Neutrophil (primary cell): ENCODE measurements around the gene SYTL3.

Source experiments
- H3K27ac ChIP-seq: fragments of 200-600 bp; sonication (generic); 2 replicates; pipeline ENCODE4 v1.5.1; 2016; ENCODE audit warnings: mild to moderate bottlenecking, moderate library complexity
- H3K27me3 ChIP-seq: fragments of 200-600 bp; sonication (generic); 2 replicates; pipeline ENCODE4 v1.6.0; 2016; ENCODE audit warnings: mild to moderate bottlenecking
- H3K36me3 ChIP-seq: fragments of 200-600 bp; sonication (generic); 2 replicates; pipeline ENCODE4 v1.5.1; 2017
- H3K4me1 ChIP-seq, 2 experiments: fragments of 200-600 bp in 1 of 2; sonication (generic) in 1 of 2; 1 replicate in 1 of 2; 2 replicates in 1 of 2; pipeline versions ENCODE4 v1.5.1 to v1.6.1; 2013 to 2016; ENCODE audit warnings: low read depth in 1 of 2, low read length in 1 of 2, mild to moderate bottlenecking in 1 of 2, moderate library complexity in 1 of 2; ENCODE audit not compliant: control insufficient read depth in 1 of 2, insufficient read depth in 1 of 2
- H3K4me3 ChIP-seq, 2 experiments: fragments of 200-600 bp in 1 of 2; sonication (generic) in 1 of 2; 1 replicate in 1 of 2; 2 replicates in 1 of 2; pipeline ENCODE4 v1.5.1; 2013 to 2016; ENCODE audit warnings: low read depth in 1 of 2, low read length in 1 of 2, mild to moderate bottlenecking in 1 of 2, moderate library complexity in 1 of 2
- H3K9me3 ChIP-seq: fragments of 200-600 bp; sonication (generic); 2 replicates; pipeline ENCODE4 v1.5.1; 2016
- TF ChIP-seq, protein P1 (sequence below): fragments of 200-600 bp; sonication (generic); IDR thresholded peaks from 2 replicates; pipeline ENCODE4 v1.5.1; 2016; ENCODE audit warnings: antibody characterized with exemption

The SYTL3 gene

GRCh38 chr6:158729906-158730540 is 80.2 kb downstream of the SYTL3 start:
- no peaks in the 10 kb centered on the region for H3K27me3 ChIP-seq
- TF ChIP-seq, protein P1, sequence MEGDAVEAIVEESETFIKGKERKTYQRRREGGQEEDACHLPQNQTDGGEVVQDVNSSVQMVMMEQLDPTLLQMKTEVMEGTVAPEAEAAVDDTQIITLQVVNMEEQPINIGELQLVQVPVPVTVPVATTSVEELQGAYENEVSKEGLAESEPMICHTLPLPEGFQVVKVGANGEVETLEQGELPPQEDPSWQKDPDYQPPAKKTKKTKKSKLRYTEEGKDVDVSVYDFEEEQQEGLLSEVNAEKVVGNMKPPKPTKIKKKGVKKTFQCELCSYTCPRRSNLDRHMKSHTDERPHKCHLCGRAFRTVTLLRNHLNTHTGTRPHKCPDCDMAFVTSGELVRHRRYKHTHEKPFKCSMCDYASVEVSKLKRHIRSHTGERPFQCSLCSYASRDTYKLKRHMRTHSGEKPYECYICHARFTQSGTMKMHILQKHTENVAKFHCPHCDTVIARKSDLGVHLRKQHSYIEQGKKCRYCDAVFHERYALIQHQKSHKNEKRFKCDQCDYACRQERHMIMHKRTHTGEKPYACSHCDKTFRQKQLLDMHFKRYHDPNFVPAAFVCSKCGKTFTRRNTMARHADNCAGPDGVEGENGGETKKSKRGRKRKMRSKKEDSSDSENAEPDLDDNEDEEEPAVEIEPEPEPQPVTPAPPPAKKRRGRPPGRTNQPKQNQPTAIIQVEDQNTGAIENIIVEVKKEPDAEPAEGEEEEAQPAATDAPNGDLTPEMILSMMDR = no peak
- H3K36me3 ChIP-seq = peaks cover 73% of the 10 kb centered on the region
- no peaks in the 10 kb centered on the region for H3K4me1 ChIP-seq
- peaks cover 6% of the 10 kb centered on the region for H3K9me3 ChIP-seq
- no peak overlapping the region for H3K27ac ChIP-seq
- no peak overlapping the region for H3K4me3 ChIP-seq

DNA sequence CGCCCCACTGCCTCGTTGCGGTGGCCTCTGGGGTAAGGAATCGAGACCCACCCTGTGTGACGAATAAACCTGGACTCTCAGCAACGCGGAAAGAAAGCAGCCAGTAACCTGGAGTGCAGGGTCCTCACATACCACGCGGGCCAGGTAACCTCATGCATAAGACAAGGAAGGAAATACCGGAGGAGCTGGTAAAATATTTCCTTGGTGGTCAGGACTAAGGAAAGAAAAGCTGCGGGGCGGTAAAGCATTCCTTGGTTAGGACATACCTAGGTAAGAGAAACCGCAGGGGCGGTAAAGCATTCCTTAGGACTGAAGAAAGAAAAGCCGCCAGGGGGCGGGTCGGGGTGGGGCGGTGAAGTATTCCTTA is 80.7 kb downstream of the SYTL3 start:
- peaks cover 68% of the 10 kb centered on the region for H3K36me3 ChIP-seq

DNA sequence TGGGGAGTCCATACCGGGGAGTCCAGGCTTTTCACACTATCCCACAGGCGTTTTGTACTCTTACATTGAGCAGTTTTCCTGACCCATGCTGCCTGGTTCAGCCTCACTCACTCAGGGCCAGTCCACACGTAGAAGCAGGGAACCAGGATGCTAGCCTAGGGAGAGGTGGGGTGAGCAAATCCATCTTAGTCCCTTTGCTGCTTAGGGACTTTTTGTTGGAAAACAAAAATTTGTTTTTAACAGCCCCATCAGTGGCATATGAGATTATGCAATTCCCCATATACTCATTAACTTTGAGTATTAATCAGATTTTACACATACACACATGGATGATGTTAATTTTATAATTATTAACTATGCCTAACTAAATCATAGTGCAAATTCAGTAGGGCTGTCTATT is 85.2 kb downstream of the SYTL3 start:
- H3K36me3 ChIP-seq = peaks cover 37% of the 10 kb centered on the region
- peaks cover 6% of the 10 kb centered on the region for H3K9me3 ChIP-seq
- TF ChIP-seq, protein P1 = no peak
- no peak overlapping the region for H3K27ac ChIP-seq
- H3K4me3 ChIP-seq = no peak overlapping the region
- no peaks in the 10 kb centered on the region for H3K27me3 ChIP-seq
- no peaks in the 10 kb centered on the region for H3K4me1 ChIP-seq

More for the DNA sequence above, 80.7 kb downstream of the SYTL3 start:
- TF ChIP-seq, protein P1 = no peak
- no peaks in the 10 kb centered on the region for H3K4me1 ChIP-seq
- H3K9me3 ChIP-seq = peaks cover 6% of the 10 kb centered on the region
- no peaks in the 10 kb centered on the region for H3K27me3 ChIP-seq
- no peak overlapping the region for H3K4me3 ChIP-seq
- no peak overlapping the region for H3K27ac ChIP-seq

GRCh38 chr6:158737082-158737709 is 87.3 kb downstream of the SYTL3 start:
- TF ChIP-seq, protein P1 = no peak
- peaks cover 29% of the 10 kb centered on the region for H3K36me3 ChIP-seq
- H3K27me3 ChIP-seq = no peaks in the 10 kb centered on the region
- H3K27ac ChIP-seq = no peak overlapping the region
- H3K9me3 ChIP-seq = peaks cover 6% of the 10 kb centered on the region
- H3K4me3 ChIP-seq = no peak overlapping the region
- no peaks in the 10 kb centered on the region for H3K4me1 ChIP-seq

- TF ChIP-seq, protein P1 = no peak
- peaks cover 29% of the 10 kb centered on the region for H3K36me3 ChIP-seq
- no peak overlapping the region for H3K4me3 ChIP-seq
- no peak overlapping the region for H3K27ac ChIP-seq
- no peaks in the 10 kb centered on the region for H3K27me3 ChIP-seq
- H3K4me1 ChIP-seq = no peaks in the 10 kb centered on the region
- H3K9me3 ChIP-seq = peaks cover 6% of the 10 kb centered on the region
Observed at GRCh38 chr6:158737710-158738615, 88.1 kb downstream of the SYTL3 start.
